Endothelial cell of umbilical vein (primary cell): ENCODE data around the gene UQCRC1. TPM values are rescaled to one million over a fixed set of nuclear protein-coding genes. Genes with fewer than 3 reads are reported as not detected.

ENCODE experiments used
- BruUV-seq: library from RNA; stranded (reverse); fragments of 400-500 nt; replicated peaks from 2 replicates; lab custom pipeline; 2021; lab: Mats Ljungman, UMichigan
- CTCF ChIA-PET: fragments of 300-600, 350-600 bp; sonication (Branson Sonifier 250); formaldehyde crosslinking; loops from one replicate; lab custom pipeline; 2021; ENCODE audit warnings: antibody characterized with exemption, inconsistent platforms; lab: Charles Lee
- POLR2A ChIA-PET: fragments of 300-600, 350-600 bp; sonication (Branson Sonifier 250); formaldehyde crosslinking; loops from one replicate; lab custom pipeline; 2021; ENCODE audit warnings: antibody characterized with exemption, inconsistent platforms; lab: Charles Lee
- DNase-seq: peaks from one replicate; pipeline ENCODE4 v3.0.0-alpha.2; 2011; ENCODE audit warnings: low read depth, low spot score
- FAIRE-seq: peaks from 2 replicates; lab custom pipeline; 2011; peaks lifted over from hg19 to GRCh38; lab: Jason Lieb, UNC
- H2AFZ ChIP-seq: 2 replicates; pipeline ENCODE4 v1.6.0; 2012; ENCODE audit warnings: low read depth, low read length, control low read depth, inconsistent platforms
- H3K27ac ChIP-seq: 2 replicates; pipeline ENCODE4 v1.5.1; 2011; ENCODE audit warnings: low read depth, mild to moderate bottlenecking, control low read depth, low read length, moderate library complexity; ENCODE audit not compliant: insufficient read depth
- H3K27me3 ChIP-seq, 2 experiments: 2 replicates each; pipeline versions ENCODE4 v1.6.0 to v1.6.1; 2011; ENCODE audit warnings: low read length in 2 of 2, mixed read lengths in 1 of 2; ENCODE audit not compliant: control insufficient read depth in 2 of 2, insufficient read depth in 2 of 2
- H3K36me3 ChIP-seq, 2 experiments: 2 replicates in 1 of 2; 3 replicates in 1 of 2; pipeline ENCODE4 v1.5.1; 2011; ENCODE audit warnings: low read length in 2 of 2, mild to moderate bottlenecking in 1 of 2, moderate library complexity in 1 of 2; ENCODE audit not compliant: control insufficient read depth in 2 of 2, insufficient read depth in 2 of 2; ENCODE audit errors: extremely low read depth in 1 of 2
- H3K4me1 ChIP-seq: 3 replicates; pipeline ENCODE4 v1.5.1; 2011; ENCODE audit warnings: mild to moderate bottlenecking, low read length; ENCODE audit not compliant: control insufficient read depth, insufficient read depth; ENCODE audit errors: extremely low read depth
- H3K4me2 ChIP-seq: 2 replicates; pipeline ENCODE4 v1.6.1; 2011; ENCODE audit warnings: low read length, control low read depth, mixed read lengths; ENCODE audit not compliant: insufficient read depth
- H3K4me3 ChIP-seq, 3 experiments: fragments of 200-600 bp in 1 of 3; sonication (generic), shearing (Covaris generic) in 1 of 3; replicated peaks in 1 of 3; 2 replicates each; pipeline ENCODE4 v1.5.1; 2011 to 2016; ENCODE audit warnings: control low read depth in 3 of 3, low read length in 3 of 3, mild to moderate bottlenecking in 2 of 3, inconsistent platforms in 1 of 3, low read depth in 1 of 3, moderate library complexity in 1 of 3; ENCODE audit not compliant: insufficient read depth in 1 of 3
- H3K79me2 ChIP-seq: 2 replicates; pipeline ENCODE4 v1.6.0; 2012; ENCODE audit warnings: low read length, inconsistent platforms; ENCODE audit not compliant: control insufficient read depth, insufficient read depth
- H3K9ac ChIP-seq: replicated peaks from 2 replicates; pipeline ENCODE3; 2011; ENCODE audit warnings: low read length, control low read depth; ENCODE audit not compliant: insufficient read depth; ENCODE audit errors: extremely low read depth
- H3K9me1 ChIP-seq: replicated peaks from 3 replicates; pipeline ENCODE4 v1.6.0; 2011; ENCODE audit warnings: mild to moderate bottlenecking, low read length; ENCODE audit not compliant: control insufficient read depth, insufficient read depth; ENCODE audit errors: extremely low read depth
- H3K9me3 ChIP-seq: replicated peaks from 2 replicates; pipeline ENCODE4 v1.5.1; 2012; ENCODE audit warnings: low read length, inconsistent platforms; ENCODE audit not compliant: control insufficient read depth, insufficient read depth
- H4K20me1 ChIP-seq: replicated peaks from 2 replicates; pipeline ENCODE3; 2011; ENCODE audit warnings: mild to moderate bottlenecking, low read length; ENCODE audit not compliant: control insufficient read depth, insufficient read depth; ENCODE audit errors: extremely low read depth
- EZH2 ChIP-seq: IDR thresholded peaks from 2 replicates; pipeline ENCODE4 v1.6.1; 2012; ENCODE audit warnings: borderline replicate concordance, low read depth, mild to moderate bottlenecking, moderate library complexity, low read length, inconsistent platforms; ENCODE audit not compliant: severe bottlenecking
- FOS ChIP-seq: IDR thresholded peaks from 2 replicates; pipeline ENCODE4 v1.6.1; 2011; ENCODE audit warnings: mild to moderate bottlenecking, low read length, moderate library complexity, borderline replicate concordance; ENCODE audit not compliant: insufficient read depth
- GATA2 ChIP-seq: IDR thresholded peaks from 2 replicates; pipeline ENCODE4 v1.7.0; 2011; ENCODE audit warnings: low read depth, mild to moderate bottlenecking, moderate library complexity, mixed read lengths, low read length; ENCODE audit not compliant: insufficient read length, insufficient read depth
- JUN ChIP-seq: IDR thresholded peaks from 2 replicates; pipeline ENCODE4 v1.6.1; 2011; ENCODE audit warnings: borderline replicate concordance, low read depth; ENCODE audit not compliant: insufficient read length, insufficient read depth
- MAX ChIP-seq: IDR thresholded peaks from 2 replicates; pipeline ENCODE4 v1.6.1; 2011; ENCODE audit not compliant: insufficient read depth, insufficient read length
- MYC ChIP-seq: IDR thresholded peaks from one replicate; pipeline ENCODE4 v1.6.1; 2011; ENCODE audit warnings: mild to moderate bottlenecking, low read depth, low read length
- POLR2A ChIP-seq: IDR thresholded peaks from 2 replicates; pipeline ENCODE4 v1.6.1; 2012; ENCODE audit warnings: low read depth, mild to moderate bottlenecking, control low read depth, low read length
- POLR2AphosphoS5 ChIP-seq: IDR thresholded peaks from 2 replicates; pipeline ENCODE4 v1.6.1; 2012; ENCODE audit warnings: low read depth, mild to moderate bottlenecking, control low read depth, low read length, moderate library complexity; ENCODE audit not compliant: insufficient read depth
- dilution Hi-C: fragments of 300-500 bp; cut with MboI; formaldehyde crosslinking; loops from one replicate; pipeline ENCODE4 v1.15.0; 2019; ENCODE audit warnings: low sequenced_read_pairs; ENCODE audit not compliant: extremely low pct_ligation_motif_present
- intact Hi-C: fragments of 100-400 bp; cut with micrococcal nuclease; formaldehyde crosslinking; loops from one replicate; pipeline ENCODE4 v1.10.0; 2022
- polyA plus RNA-seq, 4 experiments: library from polyadenylated mRNA; depleted of rRNA in 3 of 4; stranded (reverse) in 3 of 4; unstranded in 1 of 4; fragments of >200 nt; gene quantifications; 2 replicates each; pipeline versions ENCODE4 v1.2.1 to v1.2.3, GENCODE V29; 2011 to 2012; ENCODE audit warnings: missing spikeins in 1 of 4
- total RNA-seq: library from RNA; stranded (reverse); gene quantifications from 2 replicates; pipeline ENCODE4 v1.2.3, GENCODE V29; 2021
- TF ChIP-seq, protein P1 (sequence below), 2 donors: IDR thresholded peaks; 1 replicate in 1 of 2; 2 replicates in 1 of 2; pipeline ENCODE4 v1.5.1; 2011; ENCODE audit warnings: low read length in 2 of 2, mild to moderate bottlenecking in 2 of 2, moderate library complexity in 2 of 2, control low read depth in 1 of 2, inconsistent platforms in 1 of 2, low read depth in 1 of 2; ENCODE audit not compliant: insufficient read depth in 1 of 2; ENCODE audit errors: extremely low read depth in 1 of 2

UQCRC1 gene
- total and polyA plus RNA-seq, 2 donors (not counting 3 experiments of a cell fraction or from before 2014, with no cell fraction given), result 184 to 427 TPM

DNA sequence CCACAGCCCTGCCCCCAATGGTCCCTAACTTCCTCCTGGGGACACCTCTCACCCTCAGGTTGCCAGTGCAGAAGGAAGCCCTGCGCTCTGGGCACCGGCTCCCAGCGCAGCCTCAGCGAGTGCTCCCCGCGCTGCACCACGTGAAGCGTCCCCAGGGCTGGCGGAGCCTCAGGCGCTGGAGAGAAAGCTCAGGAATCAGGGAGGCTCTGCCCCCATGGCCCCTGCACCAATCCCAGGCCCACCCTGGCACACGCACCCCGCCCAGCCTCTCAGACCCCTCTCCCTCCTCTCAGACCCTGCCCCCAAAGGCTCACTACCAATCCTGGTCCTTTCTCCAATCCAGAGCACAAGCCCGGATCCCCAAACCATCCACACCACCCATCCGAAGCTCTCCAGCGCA lies 21.2 kb downstream of the UQCRC1 start:
- dilution Hi-C loops (no loop called here), intact Hi-C loops (no loop called here)
- H3K9me3 ChIP-seq, result no peaks in the 10 kb centered on the region
- H3K79me2 ChIP-seq, result no peaks in the 10 kb centered on the region
- H2AFZ ChIP-seq, result no peak overlapping the region
- H3K4me2 ChIP-seq, result no peak overlapping the region
- peaks cover 0 to 5% of the 10 kb centered on the region in 2 experiments for H3K27me3 ChIP-seq
- BruUV-seq, result no TSS peak
- no peaks in the 10 kb centered on the region for H3K36me3 ChIP-seq
- DNase-seq (no peak), FAIRE-seq (no peak)
- ChIA-PET POLR2A (no interaction called here), CTCF (interaction anchor here (1.5 kb wide), 1 partner anchor 10 kb away, joined by 3 read pairs; no protein-coding TSS in a partner anchor)
- no peak overlapping the region for H3K4me3 ChIP-seq
- H3K27ac ChIP-seq, result no peak overlapping the region
- H3K9ac ChIP-seq, result no peak overlapping the region
- no peaks in the 10 kb centered on the region for H3K4me1 ChIP-seq
- no peaks in the 10 kb centered on the region for H3K9me1 ChIP-seq
- H4K20me1 ChIP-seq, result no peaks in the 10 kb centered on the region
- no peak for TF ChIP-seq POLR2AphosphoS5
- no peak for TF ChIP-seq MYC
- TF ChIP-seq, protein P1, sequence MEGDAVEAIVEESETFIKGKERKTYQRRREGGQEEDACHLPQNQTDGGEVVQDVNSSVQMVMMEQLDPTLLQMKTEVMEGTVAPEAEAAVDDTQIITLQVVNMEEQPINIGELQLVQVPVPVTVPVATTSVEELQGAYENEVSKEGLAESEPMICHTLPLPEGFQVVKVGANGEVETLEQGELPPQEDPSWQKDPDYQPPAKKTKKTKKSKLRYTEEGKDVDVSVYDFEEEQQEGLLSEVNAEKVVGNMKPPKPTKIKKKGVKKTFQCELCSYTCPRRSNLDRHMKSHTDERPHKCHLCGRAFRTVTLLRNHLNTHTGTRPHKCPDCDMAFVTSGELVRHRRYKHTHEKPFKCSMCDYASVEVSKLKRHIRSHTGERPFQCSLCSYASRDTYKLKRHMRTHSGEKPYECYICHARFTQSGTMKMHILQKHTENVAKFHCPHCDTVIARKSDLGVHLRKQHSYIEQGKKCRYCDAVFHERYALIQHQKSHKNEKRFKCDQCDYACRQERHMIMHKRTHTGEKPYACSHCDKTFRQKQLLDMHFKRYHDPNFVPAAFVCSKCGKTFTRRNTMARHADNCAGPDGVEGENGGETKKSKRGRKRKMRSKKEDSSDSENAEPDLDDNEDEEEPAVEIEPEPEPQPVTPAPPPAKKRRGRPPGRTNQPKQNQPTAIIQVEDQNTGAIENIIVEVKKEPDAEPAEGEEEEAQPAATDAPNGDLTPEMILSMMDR (IDR thresholded peaks at IDR 0.05; ENCODE audit: extremely low read depth in 1 of 2, insufficient read depth in 1 of 2, low read depth in 1 of 2, low read length in 2 of 2), result no peak
- no peak for TF ChIP-seq FOS
- TF ChIP-seq GATA2, result no peak
- no peak for TF ChIP-seq JUN
- TF ChIP-seq POLR2A, result no peak
- no peak for TF ChIP-seq MAX
- TF ChIP-seq EZH2, result no peak
